Uterus (tissue), 4 donors: ENCODE results near the gene COL9A3. TPM values are rescaled to one million over a fixed set of nuclear protein-coding genes. Genes with fewer than 3 reads are reported as not detected.
A peak's percentile ranks its signal among the peaks of the same experiment; 100 is the strongest.

Experiments
- DNase-seq, 2 donors: peaks; one replicate each; pipeline ENCODE4 v3.0.0-alpha.2; 2019 to 2020
- H3K27ac ChIP-seq, 2 donors: fragments of 200-600 bp; sonication (generic); 1 replicate in 1 of 2; 2 replicates in 1 of 2; pipeline ENCODE4 v1.5.1; 2016 to 2018
- H3K27me3 ChIP-seq, 2 donors: fragments of 200-600 bp; sonication (generic); one replicate each; pipeline ENCODE4 v1.5.1; 2018 to 2019; ENCODE audit warnings: control low read depth in 1 of 2
- H3K36me3 ChIP-seq, 2 donors: fragments of 200-600 bp; sonication (generic); one replicate each; pipeline ENCODE4 v1.5.1; 2019; ENCODE audit warnings: control low read depth in 1 of 2
- H3K4me1 ChIP-seq, 2 donors: fragments of 200-600 bp; sonication (generic); one replicate each; pipeline ENCODE4 v1.5.1; 2018 to 2019; ENCODE audit warnings: control low read depth in 1 of 2
- H3K4me3 ChIP-seq, 2 donors: fragments of 200-600 bp; sonication (generic); 1 replicate in 1 of 2; 2 replicates in 1 of 2; pipeline ENCODE4 v1.5.1; 2018 to 2019; ENCODE audit warnings: mild to moderate bottlenecking in 1 of 2
- H3K9me3 ChIP-seq, 2 donors: fragments of 200-600 bp; sonication (generic); one replicate each; pipeline ENCODE4 v1.5.1; 2019; ENCODE audit warnings: control low read depth in 1 of 2
- POLR2A ChIP-seq, 2 donors: fragments of 450-650 bp; IDR thresholded peaks; one replicate each; pipeline ENCODE4 v1.6.1; 2016; ENCODE audit warnings: antibody characterized with exemption in 2 of 2, mild to moderate bottlenecking in 1 of 2, moderate library complexity in 1 of 2
- intact Hi-C: fragments of 100-400 bp; cut with DNase I; formaldehyde crosslinking; loops from one replicate; pipeline ENCODE4 v1.15.1; 2023; ENCODE audit warnings: low total_unique reads
- total RNA-seq, 4 donors: library from RNA; depleted of rRNA in 3 of 4; stranded (reverse); fragments of >200 nt in 3 of 4; gene quantifications; one replicate each; pipeline versions ENCODE4 v1.1.0 to v1.2.4, GENCODE V29; 2014 to 2023
- TF ChIP-seq, protein P1 (sequence below), 4 experiments: fragments of 200-600 bp in 2 of 4; fragments of 450-650 bp in 2 of 4; sonication (generic) in 2 of 4; IDR thresholded peaks; one replicate each; pipeline ENCODE4 v1.5.1; 2016 to 2019; ENCODE audit warnings: antibody characterized with exemption in 4 of 4, mild to moderate bottlenecking in 2 of 4, moderate library complexity in 1 of 4
- donor health status: DM: yes; HTN: yes; CAD: no.

The COL9A3 gene
- total RNA-seq, 4 donors from 2014 or later: 0.59 to 75.4 (median 16.3) TPM

DNA sequence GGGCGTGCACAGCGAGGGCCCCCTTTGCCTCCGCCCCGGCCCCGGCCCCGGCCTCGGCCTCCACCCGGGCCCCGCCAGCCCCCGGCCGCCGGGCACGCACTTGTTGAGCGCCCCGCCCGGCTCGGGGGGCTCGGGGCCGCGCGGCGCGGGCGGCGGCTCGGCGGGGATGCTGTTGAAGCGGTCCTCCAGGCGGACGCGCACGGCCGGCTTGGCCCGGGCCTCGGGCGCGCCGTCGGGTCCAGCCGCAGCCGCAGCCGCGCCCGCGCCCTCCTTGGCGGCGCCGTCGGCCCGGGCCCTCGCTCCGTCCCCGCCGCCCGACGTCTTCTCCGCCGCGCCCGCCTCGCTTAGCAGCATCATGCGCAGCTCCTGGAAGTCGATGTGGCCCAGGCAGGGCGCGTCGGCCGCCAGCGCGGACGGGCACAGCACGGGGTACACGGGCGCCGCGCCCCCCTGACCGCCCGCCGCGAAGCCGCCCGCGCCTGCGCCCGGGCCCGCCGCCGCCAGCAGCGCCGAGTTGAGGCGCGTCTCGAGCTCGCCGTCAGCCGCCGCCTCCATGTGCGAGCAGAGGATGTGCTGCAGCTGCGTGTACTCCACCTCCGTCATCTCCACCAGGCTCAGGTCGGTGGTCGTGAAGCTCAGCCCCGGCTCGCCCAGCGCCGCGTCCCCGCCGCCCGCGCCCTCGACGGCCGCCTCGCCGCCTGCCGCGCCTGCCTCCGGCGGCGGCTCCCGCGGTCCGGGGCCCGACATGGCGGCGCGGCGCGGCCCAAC, 44.3 kb downstream of the COL9A3 start:
- intact Hi-C loops: no loop called here

DNA sequence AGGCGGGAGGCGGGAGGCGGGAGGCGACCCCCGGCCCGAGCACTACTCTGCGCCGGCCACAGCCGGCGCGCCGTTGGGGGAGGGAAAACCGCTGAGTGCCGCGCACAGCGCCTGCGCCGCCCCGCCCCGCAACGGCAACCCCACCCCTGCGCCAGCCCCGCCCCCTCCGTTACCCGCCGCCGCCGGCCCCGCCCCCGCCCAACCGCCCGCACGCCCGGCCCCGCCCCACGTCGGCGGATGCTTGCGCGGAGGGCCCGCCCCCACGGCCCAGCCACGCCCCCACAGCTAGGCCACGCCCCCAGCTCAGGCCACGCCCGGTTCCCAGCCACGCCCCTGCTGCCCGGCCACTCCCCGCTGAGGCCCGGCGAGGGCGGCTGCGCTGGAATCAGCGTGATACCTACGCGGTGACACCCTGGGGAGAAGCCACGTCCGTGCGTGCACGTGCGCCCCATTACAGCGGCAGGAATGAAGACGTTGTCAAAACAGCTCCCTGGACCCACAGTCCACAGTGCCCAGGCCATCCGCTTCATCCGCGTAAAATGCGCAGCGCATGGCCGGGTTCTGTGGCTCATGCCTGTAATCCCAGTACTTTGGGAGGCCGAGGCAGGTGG, 45.0 kb downstream of the COL9A3 start, which contains the start of gene TCFL5:
TCFL5 (minus strand) TSS at position 97 of the 611 bp plus-strand sequence. CDS start 152 bp downstream, outside the sequence.
- H3K36me3 ChIP-seq: no peaks in the 10 kb centered on the region
- intact Hi-C loops: no loop called here
- peak; percentile 87 to 92 for DNase-seq
- peak within 1 kb of the TSS; percentile 28 to 42 for H3K4me3 ChIP-seq
- no peaks in the 10 kb centered on the region for H3K27me3 ChIP-seq
- H3K27ac ChIP-seq: peak within 1 kb of the TSS; percentile 65 to 74
- no peaks in the 10 kb centered on the region for H3K9me3 ChIP-seq
- TF ChIP-seq, protein P1, sequence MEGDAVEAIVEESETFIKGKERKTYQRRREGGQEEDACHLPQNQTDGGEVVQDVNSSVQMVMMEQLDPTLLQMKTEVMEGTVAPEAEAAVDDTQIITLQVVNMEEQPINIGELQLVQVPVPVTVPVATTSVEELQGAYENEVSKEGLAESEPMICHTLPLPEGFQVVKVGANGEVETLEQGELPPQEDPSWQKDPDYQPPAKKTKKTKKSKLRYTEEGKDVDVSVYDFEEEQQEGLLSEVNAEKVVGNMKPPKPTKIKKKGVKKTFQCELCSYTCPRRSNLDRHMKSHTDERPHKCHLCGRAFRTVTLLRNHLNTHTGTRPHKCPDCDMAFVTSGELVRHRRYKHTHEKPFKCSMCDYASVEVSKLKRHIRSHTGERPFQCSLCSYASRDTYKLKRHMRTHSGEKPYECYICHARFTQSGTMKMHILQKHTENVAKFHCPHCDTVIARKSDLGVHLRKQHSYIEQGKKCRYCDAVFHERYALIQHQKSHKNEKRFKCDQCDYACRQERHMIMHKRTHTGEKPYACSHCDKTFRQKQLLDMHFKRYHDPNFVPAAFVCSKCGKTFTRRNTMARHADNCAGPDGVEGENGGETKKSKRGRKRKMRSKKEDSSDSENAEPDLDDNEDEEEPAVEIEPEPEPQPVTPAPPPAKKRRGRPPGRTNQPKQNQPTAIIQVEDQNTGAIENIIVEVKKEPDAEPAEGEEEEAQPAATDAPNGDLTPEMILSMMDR (IDR thresholded peaks at IDR 0.05): peak in 1 of 4 experiments; percentile 14
- peak; percentile 18 to 39 for TF ChIP-seq POLR2A (IDR thresholded peaks at IDR 0.05)
- peaks cover 0 to 7% of the 10 kb centered on the region in 2 donors for H3K4me1 ChIP-seq

More for the DNA sequence above, 44.3 kb downstream of the COL9A3 start:
- DNase-seq: peak in 1 of 2 donors; percentile 41
- Histone ChIP-seq H3K9me3 (no peaks in the 10 kb centered on the region), H3K27ac (peak overlapping the region in 1 of 2 donors; percentile 68), H3K4me3 (peak overlapping the region; percentile 28 to 42), H3K4me1 (peaks cover 0 to 7% of the 10 kb centered on the region in 2 donors), H3K27me3 (no peaks in the 10 kb centered on the region), H3K36me3 (no peaks in the 10 kb centered on the region)
- TF ChIP-seq, protein P1 (IDR thresholded peaks at IDR 0.05): no peak
- TF ChIP-seq POLR2A (IDR thresholded peaks at IDR 0.05): no peak

DNA sequence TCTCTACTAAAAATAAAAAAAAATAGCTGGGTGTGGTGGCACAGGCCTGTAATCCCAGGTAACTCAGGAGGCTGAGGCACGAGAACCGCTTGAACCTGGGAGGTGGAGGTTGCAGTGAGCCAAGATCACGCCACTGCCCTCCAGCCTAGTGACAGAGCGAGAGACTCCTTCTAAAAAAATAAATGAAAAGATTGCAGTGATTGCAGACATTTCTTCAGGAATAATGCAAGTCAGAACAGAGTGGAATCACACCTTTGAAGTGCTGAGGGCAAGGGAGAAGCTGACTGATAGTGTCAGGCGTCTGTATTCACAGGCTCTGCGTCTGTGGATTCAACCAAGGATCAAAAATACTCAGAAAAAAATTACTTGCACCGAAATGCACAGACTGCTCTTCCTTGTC, 47.4 kb downstream of the COL9A3 start:
- intact Hi-C loops: no loop called here
- no peak for TF ChIP-seq POLR2A (IDR thresholded peaks at IDR 0.05)
- TF ChIP-seq, protein P1 (IDR thresholded peaks at IDR 0.05): no peak
- DNase-seq: no peak

DNA sequence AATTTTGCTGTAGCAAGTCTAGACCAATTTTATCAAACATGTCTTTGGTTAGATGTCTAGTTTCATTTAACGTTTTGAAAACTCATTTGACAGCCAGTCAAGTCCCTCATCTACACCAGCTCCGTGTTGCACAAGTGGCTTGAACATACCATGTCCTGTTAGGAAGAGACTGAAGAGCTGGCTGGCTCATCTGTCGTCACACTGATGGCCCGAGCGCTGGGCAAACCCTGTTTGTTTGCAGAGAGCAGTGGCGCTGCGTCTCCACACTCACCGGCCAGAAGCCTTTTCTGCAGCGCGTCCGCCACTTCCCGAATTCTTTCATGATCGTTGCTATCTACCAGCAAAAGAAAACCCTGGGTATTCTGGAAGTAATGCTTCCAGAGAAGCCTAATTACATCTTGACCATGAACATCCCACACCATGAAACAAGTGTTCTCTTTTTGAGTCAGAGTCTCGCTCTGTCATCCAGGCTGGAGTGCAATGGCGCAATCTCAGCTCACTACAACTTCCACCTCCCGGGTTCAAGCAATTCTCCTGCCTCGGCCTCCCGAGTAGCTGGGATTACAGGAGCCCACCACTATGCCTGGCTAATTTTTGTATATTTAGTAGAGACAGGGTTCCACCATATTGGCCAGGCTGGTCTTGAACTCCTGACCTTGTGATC, 55.5 kb downstream of the COL9A3 start:
- intact Hi-C loops: no loop called here
- H3K27ac ChIP-seq: no peak overlapping the region
- H3K4me3 ChIP-seq: no peak overlapping the region
- TF ChIP-seq, protein P1 (IDR thresholded peaks at IDR 0.05): no peak
- no peak for TF ChIP-seq POLR2A (IDR thresholded peaks at IDR 0.05)
- no peak for DNase-seq
- H3K9me3 ChIP-seq: no peaks in the 10 kb centered on the region
- H3K27me3 ChIP-seq: no peaks in the 10 kb centered on the region
- peaks cover 0 to 6% of the 10 kb centered on the region in 2 donors for H3K4me1 ChIP-seq
- H3K36me3 ChIP-seq: no peaks in the 10 kb centered on the region

More for the DNA sequence above, 47.4 kb downstream of the COL9A3 start:
- peaks cover 0 to 7% of the 10 kb centered on the region in 2 donors for H3K4me1 ChIP-seq
- no peaks in the 10 kb centered on the region for H3K9me3 ChIP-seq
- no peak overlapping the region for H3K27ac ChIP-seq
- no peaks in the 10 kb centered on the region for H3K27me3 ChIP-seq
- H3K36me3 ChIP-seq: no peaks in the 10 kb centered on the region
- no peak overlapping the region for H3K4me3 ChIP-seq
